ENCODE data around the gene FYCO1.

FYCO1 gene

DNA sequence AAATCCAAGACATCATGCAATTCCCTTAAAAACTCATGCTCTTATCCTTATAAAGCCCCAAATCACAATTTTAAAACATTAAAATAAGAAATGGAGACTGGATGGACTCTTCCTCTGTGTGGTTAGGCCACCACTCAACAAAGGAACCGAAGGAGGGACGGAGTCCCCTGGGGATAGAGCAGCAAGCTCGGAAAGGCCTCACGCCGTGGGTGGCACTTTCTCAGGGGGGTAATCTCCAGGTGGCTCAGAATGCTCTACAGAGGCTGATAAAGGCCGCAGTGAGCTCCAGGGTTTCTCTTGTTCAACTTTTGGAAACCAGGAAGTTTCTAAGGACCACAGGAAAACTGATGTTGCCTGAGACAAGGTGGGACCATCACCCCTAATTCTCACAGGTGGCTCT, 86.1 kb downstream of the FYCO1 start:
- no peaks in the 10 kb centered on the region for H3K27me3 ChIP-seq (ENCODE audit: insufficient read depth, low read depth, severe bottlenecking)
- DNase-seq = no peak
- TF ChIP-seq, protein P1, sequence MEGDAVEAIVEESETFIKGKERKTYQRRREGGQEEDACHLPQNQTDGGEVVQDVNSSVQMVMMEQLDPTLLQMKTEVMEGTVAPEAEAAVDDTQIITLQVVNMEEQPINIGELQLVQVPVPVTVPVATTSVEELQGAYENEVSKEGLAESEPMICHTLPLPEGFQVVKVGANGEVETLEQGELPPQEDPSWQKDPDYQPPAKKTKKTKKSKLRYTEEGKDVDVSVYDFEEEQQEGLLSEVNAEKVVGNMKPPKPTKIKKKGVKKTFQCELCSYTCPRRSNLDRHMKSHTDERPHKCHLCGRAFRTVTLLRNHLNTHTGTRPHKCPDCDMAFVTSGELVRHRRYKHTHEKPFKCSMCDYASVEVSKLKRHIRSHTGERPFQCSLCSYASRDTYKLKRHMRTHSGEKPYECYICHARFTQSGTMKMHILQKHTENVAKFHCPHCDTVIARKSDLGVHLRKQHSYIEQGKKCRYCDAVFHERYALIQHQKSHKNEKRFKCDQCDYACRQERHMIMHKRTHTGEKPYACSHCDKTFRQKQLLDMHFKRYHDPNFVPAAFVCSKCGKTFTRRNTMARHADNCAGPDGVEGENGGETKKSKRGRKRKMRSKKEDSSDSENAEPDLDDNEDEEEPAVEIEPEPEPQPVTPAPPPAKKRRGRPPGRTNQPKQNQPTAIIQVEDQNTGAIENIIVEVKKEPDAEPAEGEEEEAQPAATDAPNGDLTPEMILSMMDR (IDR thresholded peaks at IDR 0.05; ENCODE audit: low read depth, low read length) = no peak
- no peaks in the 10 kb centered on the region; the same call in 1 of the 2 replicates for H3K36me3 ChIP-seq
- H3K27ac ChIP-seq = no peak overlapping the region
- H3K4me3 ChIP-seq (ENCODE audit: low read depth, low read length) = no peak overlapping the region
- no peaks in the 10 kb centered on the region for H3K9me3 ChIP-seq (ENCODE audit: severe bottlenecking)

DNA sequence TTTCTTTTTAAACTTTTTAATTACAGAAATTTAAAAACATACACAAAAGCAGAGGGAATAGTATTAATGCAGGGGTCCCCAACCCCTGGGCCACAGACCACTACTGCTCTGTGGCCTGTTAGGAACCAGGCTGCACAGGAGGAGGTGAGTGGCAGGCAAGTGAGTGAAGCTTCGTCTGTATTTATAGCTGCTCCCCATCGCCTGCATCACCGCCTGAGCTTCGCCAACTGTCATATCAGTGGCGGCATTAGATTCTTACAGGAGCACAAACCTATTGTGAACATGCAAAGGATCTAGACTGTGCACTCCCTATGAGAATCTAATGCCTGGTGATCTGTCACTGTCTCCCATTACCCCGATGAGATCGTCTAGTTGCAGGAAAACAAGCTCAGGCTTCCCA, 86.9 kb downstream of the FYCO1 start:
- no peaks in the 10 kb centered on the region for H3K9me3 ChIP-seq (ENCODE audit: severe bottlenecking)
- no peaks in the 10 kb centered on the region; the same call in 1 of the 2 replicates for H3K36me3 ChIP-seq
- no peak for DNase-seq
- H3K4me3 ChIP-seq (ENCODE audit: low read depth, low read length) = no peak overlapping the region
- H3K27ac ChIP-seq = no peak overlapping the region
- no peaks in the 10 kb centered on the region for H3K27me3 ChIP-seq (ENCODE audit: insufficient read depth, low read depth, severe bottlenecking)
- TF ChIP-seq, protein P1 (IDR thresholded peaks at IDR 0.05; ENCODE audit: low read depth, low read length) = no peak

DNA sequence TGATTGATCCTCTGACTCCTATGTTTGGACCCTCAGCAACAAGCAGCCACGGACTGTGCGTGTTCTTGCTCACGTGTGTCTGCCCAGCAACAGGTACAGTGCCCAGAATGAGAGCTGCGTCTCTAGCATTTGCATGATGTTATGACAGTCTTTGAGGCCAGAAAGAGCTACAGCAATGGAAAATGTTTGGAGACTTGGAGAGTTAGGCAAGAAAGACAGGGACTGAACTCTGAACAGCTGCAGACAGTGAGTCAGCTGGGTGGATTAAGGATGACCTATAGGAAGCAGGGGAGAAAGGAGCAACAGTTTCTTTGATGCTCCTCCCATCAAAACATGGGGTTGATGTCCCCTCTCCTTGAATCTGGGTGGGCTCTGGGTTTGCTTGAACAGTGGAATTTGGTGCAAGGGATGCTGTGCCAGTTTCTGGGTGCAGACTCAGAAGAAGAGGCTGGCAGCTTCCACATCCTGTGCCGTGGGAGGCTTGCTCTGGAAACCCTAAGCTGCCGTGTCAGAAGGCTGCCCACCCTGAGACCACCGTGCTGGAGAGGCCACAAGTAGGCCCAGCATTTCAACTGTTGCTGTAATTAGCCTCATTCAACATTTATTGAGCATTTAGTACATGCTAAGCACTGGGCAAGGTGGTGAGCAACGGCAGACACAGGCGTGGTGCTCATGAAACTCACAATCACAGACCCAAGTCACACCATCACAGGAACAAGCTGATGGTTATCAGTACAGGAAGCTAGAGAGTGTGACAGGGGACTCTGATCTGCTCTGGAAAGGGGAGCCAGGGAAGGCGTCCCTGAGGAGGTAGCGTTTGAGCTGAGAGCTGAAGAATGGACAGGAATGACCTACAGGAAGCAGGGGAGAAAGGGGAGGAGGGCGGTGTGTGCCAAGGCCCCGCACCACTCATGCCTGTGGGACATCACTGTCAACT, 87.6 kb downstream of the FYCO1 start:
- Histone ChIP-seq H3K27me3 (ENCODE audit: insufficient read depth, low read depth, severe bottlenecking) (no peaks in the 10 kb centered on the region), H3K27ac (no peak overlapping the region), H3K9me3 (ENCODE audit: severe bottlenecking) (no peaks in the 10 kb centered on the region), H3K4me3 (ENCODE audit: low read depth, low read length) (no peak overlapping the region), H3K36me3 (no peaks in the 10 kb centered on the region; the same call in 1 of the 2 replicates)
- no peak for DNase-seq
- TF ChIP-seq, protein P1 (IDR thresholded peaks at IDR 0.05; ENCODE audit: low read depth, low read length) = no peak

DNA sequence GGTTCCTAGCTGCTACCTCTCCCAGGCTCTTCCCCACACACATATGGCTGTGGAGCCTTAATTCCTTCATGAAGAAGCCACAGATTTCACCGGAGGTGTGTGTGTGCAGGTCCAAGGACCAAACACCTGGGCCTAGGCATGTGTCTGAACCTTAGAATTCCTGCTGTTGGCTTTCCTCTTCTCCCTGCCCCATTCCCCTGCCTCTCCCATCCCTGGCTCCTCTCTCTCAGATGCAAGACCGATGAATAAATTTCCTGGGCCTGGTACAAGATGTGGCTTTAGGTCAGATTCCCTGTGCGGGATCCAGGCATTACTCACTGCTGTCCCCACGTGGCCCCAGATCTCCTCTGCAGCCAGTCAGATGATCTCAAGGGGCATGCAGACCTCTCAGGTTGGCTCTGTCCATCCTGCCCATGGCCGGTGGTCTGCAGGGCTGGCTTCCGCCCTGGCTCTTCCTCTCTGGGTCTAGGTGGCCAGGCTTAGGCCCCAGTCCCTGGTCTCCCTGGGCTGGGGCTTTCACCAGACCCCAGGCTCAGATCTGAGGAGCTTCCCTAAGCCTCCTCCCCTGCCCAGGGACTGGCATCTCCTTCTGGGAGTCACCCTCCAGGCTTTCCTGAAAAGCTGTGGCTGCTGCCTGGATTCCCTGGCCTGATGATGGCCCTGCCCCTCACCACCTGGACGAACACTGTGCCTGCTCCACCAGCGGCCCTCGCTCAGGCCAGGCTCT, 88.8 kb downstream of the FYCO1 start:
- H3K4me3 ChIP-seq (ENCODE audit: low read depth, low read length) = no peak overlapping the region
- H3K27me3 ChIP-seq (ENCODE audit: insufficient read depth, low read depth, severe bottlenecking) = no peaks in the 10 kb centered on the region
- DNase-seq = peak; percentile 27
- TF ChIP-seq, protein P1 (IDR thresholded peaks at IDR 0.05; ENCODE audit: low read depth, low read length) = peak; percentile 67
- H3K9me3 ChIP-seq (ENCODE audit: severe bottlenecking) = no peaks in the 10 kb centered on the region
- no peak overlapping the region for H3K27ac ChIP-seq
- H3K36me3 ChIP-seq = no peaks in the 10 kb centered on the region; the same call in 1 of the 2 replicates

DNA sequence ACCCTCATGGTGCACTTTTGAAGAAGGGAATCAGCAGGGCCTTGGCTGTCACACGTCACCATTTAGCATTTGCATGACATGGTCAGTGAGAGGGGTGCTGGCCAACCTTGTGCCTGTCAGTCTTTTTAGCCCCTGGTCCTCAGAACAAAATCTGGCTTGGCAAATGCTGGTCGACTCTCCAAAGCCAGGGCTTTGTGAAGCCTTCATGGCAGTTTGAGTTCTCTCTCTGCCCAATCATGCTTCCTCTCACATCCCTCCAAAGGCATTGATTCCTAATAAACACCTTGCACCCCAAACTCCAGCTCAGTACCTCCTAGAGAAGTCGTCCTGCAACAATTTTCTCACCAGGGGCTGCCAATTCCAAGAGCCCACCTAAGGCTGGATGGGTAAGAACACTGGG, 89.9 kb downstream of the FYCO1 start:
- Histone ChIP-seq H3K9me3 (ENCODE audit: severe bottlenecking) (no peaks in the 10 kb centered on the region), H3K4me3 (ENCODE audit: low read depth, low read length) (no peak overlapping the region), H3K36me3 (no peaks in the 10 kb centered on the region; the same call in 1 of the 2 replicates), H3K27me3 (ENCODE audit: insufficient read depth, low read depth, severe bottlenecking) (no peaks in the 10 kb centered on the region), H3K27ac (no peak overlapping the region)
- no peak for DNase-seq
- TF ChIP-seq, protein P1 (IDR thresholded peaks at IDR 0.05; ENCODE audit: low read depth, low read length) = no peak

All from WERI-Rb-1 (cell line).